K562 (cell line): Measurements from ENCODE around the gene NF2. TPM values are rescaled to one million over a fixed set of nuclear protein-coding genes. Genes with fewer than 3 reads are reported as not detected.
A peak's percentile ranks its signal among the peaks of the same experiment; 100 is the strongest.

Experiments used
- CBX5 ChIP-seq: IDR thresholded peaks from 2 replicates; pipeline ENCODE4 v1.6.1; 2014; ENCODE audit warnings: low read depth, borderline replicate concordance
- GATAD2A ChIP-seq: fragments of 450-650 bp; IDR thresholded peaks from 2 replicates; pipeline ENCODE4 v1.6.1; 2017
- HDAC1 ChIP-seq, 2 experiments: fragments of 450-650 bp; IDR thresholded peaks; 2 replicates each; pipeline ENCODE4 v1.6.1; 2016 to 2017; ENCODE audit warnings: inconsistent platforms in 1 of 2, mild to moderate bottlenecking in 1 of 2, moderate library complexity in 1 of 2
- MNT ChIP-seq, 2 experiments: fragments of 450-650 bp; conservative IDR thresholded peaks; 2 replicates each; pipeline ENCODE4 v1.6.1; 2017; ENCODE audit warnings: mild to moderate bottlenecking in 2 of 2, moderate library complexity in 2 of 2
- PHF8 ChIP-seq: fragments of 200-600 bp; sonication (generic); IDR thresholded peaks from 2 replicates; pipeline ENCODE4 v1.6.1; 2012; ENCODE audit warnings: mixed run types, mild to moderate bottlenecking, inconsistent platforms, low read length, moderate library complexity, borderline replicate concordance
- ZNF609 ChIP-seq: sonication (generic); formaldehyde crosslinking; IDR thresholded peaks from 2 replicates; pipeline ENCODE4 v1.8.1; 2023; ENCODE audit warnings: missing genetic modification reagents, mild to moderate bottlenecking, borderline replicate concordance
- polyA plus RNA-seq, 8 experiments: library from polyadenylated mRNA; depleted of rRNA in 4 of 8; stranded (reverse) in 5 of 8; unstranded in 3 of 8; fragments of >200 nt; fragmentation: Nextera tagmentation in 2 of 8; fragmentation: Illumina TruSeq in 1 of 8; extraction: Ambion mirVana in 2 of 8; extraction: Trizol in 1 of 8; gene quantifications; 2 replicates each; pipeline versions ENCODE4 v1.2.1 to v1.2.3, GENCODE V29; 2011 to 2014; ENCODE audit warnings: inconsistent platforms in 1 of 8, missing spikeins in 1 of 8
- total RNA-seq, 7 experiments: library from RNA; depleted of rRNA in 6 of 7; stranded (reverse); fragments of >200 nt in 6 of 7; fragmentation: Illumina TruSeq in 2 of 7; extraction: Trizol in 2 of 7; gene quantifications; 2 replicates each; pipeline versions ENCODE4 v1.2.1 to v1.2.3, GENCODE V29; 2011 to 2021; ENCODE audit warnings: low replicate concordance in 1 of 7

Gene NF2
- total and polyA plus RNA-seq, 9 of the 15 experiments (the other 6 are each of a cell fraction or from before 2014, with no cell fraction given): 2.2 to 32.5 (median 15.2) TPM

DNA sequence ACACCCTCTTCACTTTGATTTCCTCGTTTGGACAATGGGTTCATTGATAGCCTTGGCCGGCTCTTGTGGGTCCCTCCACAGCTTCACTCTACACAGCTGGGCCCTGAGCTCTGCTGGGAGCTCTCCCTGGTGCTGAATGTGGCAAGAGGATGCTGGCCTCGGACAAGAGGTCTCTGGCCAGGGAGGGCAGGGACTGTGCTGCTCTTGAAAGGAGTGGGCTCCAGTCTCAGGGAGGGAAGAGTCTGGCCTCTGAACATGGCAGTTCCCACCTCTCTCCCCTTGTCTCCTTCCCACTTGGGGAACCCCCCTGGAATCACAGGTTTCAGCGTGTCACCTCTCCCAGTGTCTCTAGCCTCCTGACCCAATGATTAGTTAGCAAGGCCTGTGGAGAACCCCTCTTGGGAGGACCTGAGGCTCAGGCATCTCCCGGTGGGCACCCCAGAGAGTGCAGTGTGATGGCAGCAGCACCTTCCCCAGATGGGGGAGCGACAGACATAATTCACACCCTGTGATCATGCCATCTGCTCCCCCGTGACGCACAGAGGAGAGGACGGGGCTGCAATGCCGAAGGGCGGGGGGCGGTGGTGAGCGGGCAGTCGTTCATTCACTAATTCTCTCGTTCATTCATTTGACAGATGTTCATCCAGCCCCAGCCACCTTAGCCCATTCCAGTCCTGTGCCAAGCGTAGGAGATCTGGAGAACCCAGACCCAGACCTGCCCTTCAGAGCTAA, 113.5 kb downstream of the NF2 start (continued):
- TF ChIP-seq HDAC1 (IDR thresholded peaks at IDR 0.05) (0 out of 4 replicates have a peak, but pooled peaks of 1 of the 2 experiments have one; percentile 19), PHF8 (no peak), ZNF609 (no peak), MNT (conservative IDR thresholded peaks at IDR 0.05) (no peak), GATAD2A (no peak), CBX5 (no peak)
